GM12864 (cell line): ENCODE data around the gene MSI2.

Source experiments
- DNase-seq: peaks from one replicate; pipeline ENCODE4 v3.0.0-alpha.2; 2011; ENCODE audit warnings: low read depth
- H3K4me3 ChIP-seq: 2 replicates; pipeline ENCODE4 v1.5.1; 2011; ENCODE audit warnings: mild to moderate bottlenecking, low read depth, low read length, control low read depth
- TF ChIP-seq, protein P1 (sequence below): IDR thresholded peaks from 2 replicates; pipeline ENCODE4 v1.5.1; 2011; ENCODE audit warnings: low read depth, mild to moderate bottlenecking, moderate library complexity, low read length, control low read depth, inconsistent platforms; ENCODE audit errors: missing control alignments

MSI2 gene

DNA sequence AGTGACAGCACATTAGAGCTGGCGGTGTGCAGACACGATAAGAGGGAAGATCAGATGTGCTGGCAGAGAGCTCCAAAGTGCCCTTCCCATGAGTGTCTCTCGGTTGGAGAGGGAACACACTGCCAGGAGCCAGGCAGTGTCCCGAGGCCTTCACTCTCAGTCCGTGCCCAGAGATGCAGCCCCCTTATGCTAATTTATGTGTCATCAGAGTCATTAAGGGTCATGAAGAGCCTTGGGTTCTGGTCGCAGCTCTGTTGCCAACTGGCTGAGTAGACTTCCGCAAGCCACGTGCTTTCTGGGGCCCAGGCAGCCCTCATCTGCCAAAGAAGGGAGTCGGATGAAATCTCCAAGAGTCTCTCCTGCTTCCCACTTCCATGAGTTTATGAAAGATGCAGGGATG is 232.5 kb downstream of the MSI2 start:
- no peak for DNase-seq
- H3K4me3 ChIP-seq: no peak overlapping the region
- TF ChIP-seq, protein P1, sequence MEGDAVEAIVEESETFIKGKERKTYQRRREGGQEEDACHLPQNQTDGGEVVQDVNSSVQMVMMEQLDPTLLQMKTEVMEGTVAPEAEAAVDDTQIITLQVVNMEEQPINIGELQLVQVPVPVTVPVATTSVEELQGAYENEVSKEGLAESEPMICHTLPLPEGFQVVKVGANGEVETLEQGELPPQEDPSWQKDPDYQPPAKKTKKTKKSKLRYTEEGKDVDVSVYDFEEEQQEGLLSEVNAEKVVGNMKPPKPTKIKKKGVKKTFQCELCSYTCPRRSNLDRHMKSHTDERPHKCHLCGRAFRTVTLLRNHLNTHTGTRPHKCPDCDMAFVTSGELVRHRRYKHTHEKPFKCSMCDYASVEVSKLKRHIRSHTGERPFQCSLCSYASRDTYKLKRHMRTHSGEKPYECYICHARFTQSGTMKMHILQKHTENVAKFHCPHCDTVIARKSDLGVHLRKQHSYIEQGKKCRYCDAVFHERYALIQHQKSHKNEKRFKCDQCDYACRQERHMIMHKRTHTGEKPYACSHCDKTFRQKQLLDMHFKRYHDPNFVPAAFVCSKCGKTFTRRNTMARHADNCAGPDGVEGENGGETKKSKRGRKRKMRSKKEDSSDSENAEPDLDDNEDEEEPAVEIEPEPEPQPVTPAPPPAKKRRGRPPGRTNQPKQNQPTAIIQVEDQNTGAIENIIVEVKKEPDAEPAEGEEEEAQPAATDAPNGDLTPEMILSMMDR: no peak

DNA sequence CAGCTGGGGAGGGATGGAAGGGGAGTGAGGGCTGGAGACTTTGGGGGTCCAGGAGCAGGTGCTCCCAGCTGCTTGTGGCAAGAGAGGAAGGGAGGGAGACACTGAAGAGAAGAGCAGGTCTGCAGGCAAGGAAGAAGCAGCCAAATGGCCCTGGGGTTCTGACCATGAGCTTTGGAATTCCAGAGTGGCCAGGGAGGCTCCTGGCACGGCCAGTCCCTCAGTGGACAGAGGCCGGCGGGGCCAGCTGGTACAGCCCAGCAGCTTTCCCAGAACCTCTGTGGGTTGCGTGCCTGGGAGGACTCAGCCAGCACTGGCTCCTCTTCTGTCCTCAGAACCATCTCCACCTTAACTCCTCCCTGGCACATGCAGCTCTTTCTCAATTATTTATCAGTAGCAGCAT is 233.0 kb downstream of the MSI2 start:
- no peak for DNase-seq
- H3K4me3 ChIP-seq: no peak overlapping the region
- TF ChIP-seq, protein P1: no peak

DNA sequence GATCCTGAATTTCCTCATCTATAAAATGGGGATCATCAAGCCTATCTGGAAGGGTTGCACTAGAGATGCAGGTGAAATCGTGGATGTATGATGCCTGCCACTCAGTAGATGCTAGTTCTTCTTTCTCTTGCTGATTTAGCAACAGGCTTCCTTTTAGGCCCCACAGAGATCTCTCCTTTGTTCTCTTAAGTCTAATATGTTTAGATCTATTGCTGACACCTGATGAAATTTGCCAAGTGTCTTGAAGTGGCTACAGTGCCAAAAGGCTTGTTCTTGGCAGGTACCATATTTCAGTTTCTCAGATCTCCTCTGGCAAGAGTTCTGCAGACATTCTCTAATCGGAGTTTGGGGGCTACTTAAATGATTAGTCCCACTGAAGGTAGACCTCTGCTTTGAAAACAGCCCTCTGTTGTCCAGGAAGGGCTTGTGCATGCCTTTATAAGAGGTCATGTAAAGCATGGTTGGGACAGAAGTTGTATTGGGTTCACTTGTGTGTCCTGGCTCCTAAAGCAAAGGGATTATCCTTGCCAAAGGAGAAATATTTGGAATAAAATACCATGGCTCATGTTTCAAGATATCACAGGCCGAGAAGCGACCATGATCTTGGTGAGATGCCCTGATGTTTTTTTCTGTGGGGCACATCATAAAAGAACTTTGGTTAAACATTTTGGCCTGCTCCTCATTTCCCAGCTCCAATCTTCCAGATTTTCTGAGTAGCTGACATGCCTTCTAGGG is 234.0 kb downstream of the MSI2 start:
- TF ChIP-seq, protein P1: no peak
- H3K4me3 ChIP-seq: no peak overlapping the region
- DNase-seq: no peak

DNA sequence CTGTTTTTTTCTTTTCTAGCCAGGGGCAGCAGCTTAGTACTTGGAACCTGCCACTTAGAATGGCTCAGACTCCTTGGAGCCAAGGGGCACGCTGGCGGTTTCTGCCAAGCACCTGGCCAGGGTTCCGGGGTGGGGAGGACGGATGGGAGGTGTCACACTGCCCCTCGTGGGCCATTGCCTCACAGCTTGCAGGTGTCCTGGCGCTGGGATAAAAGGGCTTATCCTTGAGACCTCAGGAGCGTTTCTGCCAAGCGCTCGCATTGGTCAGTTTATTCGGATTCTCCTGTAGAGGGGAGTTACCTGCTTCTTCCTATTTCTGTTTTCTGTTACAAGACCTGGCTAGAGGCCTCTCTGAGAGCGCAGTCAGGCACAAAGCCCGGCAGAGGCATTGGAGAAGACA is 234.6 kb downstream of the MSI2 start:
- TF ChIP-seq, protein P1: no peak
- no peak overlapping the region for H3K4me3 ChIP-seq
- DNase-seq: no peak

- TF ChIP-seq, protein P1: no peak
- H3K4me3 ChIP-seq: no peak overlapping the region
- no peak for DNase-seq
These were observed 236.8 kb downstream of the MSI2 start for GRCh38 chr17:57493171-57493570.

GRCh38 chr17:57493625-57494024 is 237.3 kb downstream of the MSI2 start:
- no peak for DNase-seq
- TF ChIP-seq, protein P1: no peak
- no peak overlapping the region for H3K4me3 ChIP-seq

DNA sequence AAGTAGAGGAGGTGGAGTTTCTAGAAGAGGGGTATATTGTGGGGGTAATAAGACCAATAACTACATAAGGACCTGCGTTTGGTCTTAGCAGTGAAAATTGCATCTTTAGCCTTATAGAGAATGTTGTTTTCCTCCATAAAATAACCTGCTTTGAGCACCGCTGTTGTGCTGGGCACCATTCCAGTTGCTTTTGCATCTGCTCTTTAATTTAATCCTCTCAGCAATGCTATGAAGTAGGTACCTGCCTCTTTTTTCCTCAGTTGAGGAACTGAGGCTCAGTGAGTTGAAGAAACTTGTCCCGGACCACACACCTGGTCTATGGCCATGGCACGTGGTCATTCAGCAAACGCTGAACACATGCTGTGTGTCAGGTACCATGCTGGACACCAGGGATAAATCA is 238.1 kb downstream of the MSI2 start:
- TF ChIP-seq, protein P1: no peak
- no peak for DNase-seq
- no peak overlapping the region for H3K4me3 ChIP-seq
